ENCODE results near the gene SVBP. TPM values are rescaled to one million over a fixed set of nuclear protein-coding genes. Genes with fewer than 3 reads are reported as not detected.

SVBP gene
- total and polyA plus RNA-seq, 2 of the 8 experiments (the other 6 are each of a cell fraction or from before 2014, with no cell fraction given): 29.7 to 30.2 TPM

- H3K9me3 ChIP-seq (ENCODE audit: insufficient read depth in 2 of 2, low read depth in 1 of 2, low read length in 1 of 2): no peaks in the 10 kb centered on the region
- H2BK12ac ChIP-seq (ENCODE audit: low read depth, low read length): no peak overlapping the region
- H2AFZ ChIP-seq (ENCODE audit: low read length): no peak overlapping the region
- no peaks in the 10 kb centered on the region; the same call in 1 of the 2 replicates for H3K79me1 ChIP-seq (ENCODE audit: low read depth, low read length)
- FAIRE-seq (no peak), DNase-seq (ENCODE audit: low read depth in 1 of 2, low spot score in 2 of 2) (no peak)
- no peak overlapping the region for H3K56ac ChIP-seq (replicated peaks; ENCODE audit: insufficient read length, low read depth, low read length)
- H4K8ac ChIP-seq (ENCODE audit: extremely low read depth, insufficient read depth, low read length): no peak overlapping the region
- H3K36me3 ChIP-seq (ENCODE audit: control insufficient read depth in 2 of 4, insufficient read depth in 4 of 4, low read length in 3 of 4): no peaks in the 10 kb centered on the region; a peak in 1 of 8 replicates
- H3K27me3 ChIP-seq (replicated peaks in 1 of 4; ENCODE audit: control insufficient read depth in 3 of 4, extremely low read depth in 1 of 4, insufficient read depth in 3 of 4, low read length in 3 of 4): no peaks in the 10 kb centered on the region
- no peak overlapping the region for H3K9ac ChIP-seq (replicated peaks in 1 of 4; ENCODE audit: extremely low read depth in 1 of 4, low read depth in 3 of 4, low read length in 3 of 4)
- no peak overlapping the region for H3K27ac ChIP-seq (ENCODE audit: low read depth, low read length)
- H3K4me1 ChIP-seq (replicated peaks in 1 of 4; ENCODE audit: control insufficient read depth in 3 of 4, insufficient read depth in 4 of 4, low read length in 3 of 4): peaks cover 3 to 10% (median 5%) of the 10 kb centered on the region in 4 experiments; a peak in 6 of 7 replicates
- POLR2A ChIA-PET (ENCODE audit: partially characterized antibody): interaction anchor here (0.8 to 3.8 kb wide), 7 partner anchors 8 to 110 kb away, joined by 3 to 17 read pairs (median 5); partner anchors contain the start of gene ZNF691
- H4K91ac ChIP-seq (replicated peaks; ENCODE audit: insufficient read length, low read length): no peak overlapping the region
- H2BK5ac ChIP-seq (ENCODE audit: low read depth, low read length): no peak overlapping the region
- no peak overlapping the region for H4K5ac ChIP-seq (ENCODE audit: insufficient read length, low read depth, low read length)
- no peak overlapping the region for H2BK15ac ChIP-seq (ENCODE audit: low read length)
- H2BK120ac ChIP-seq (replicated peaks; ENCODE audit: low read depth, low read length): no peak overlapping the region
- no peak overlapping the region for H3K14ac ChIP-seq (ENCODE audit: insufficient read length)
- H4K20me1 ChIP-seq (replicated peaks in 1 of 2; ENCODE audit: control insufficient read depth in 1 of 2, insufficient read depth in 2 of 2, low read length in 2 of 2): peaks cover 0 to 2% of the 10 kb centered on the region in 2 experiments
- peak overlapping the region; percentile 67 to 83; a peak in 3 of 4 replicates for H3K4me2 ChIP-seq (ENCODE audit: insufficient read depth in 1 of 2, low read depth in 2 of 2, low read length in 2 of 2)
- H2BK20ac ChIP-seq (ENCODE audit: low read length): no peak overlapping the region
- no peak overlapping the region for H3K23ac ChIP-seq (ENCODE audit: insufficient read length)
- H3K79me2 ChIP-seq (ENCODE audit: control insufficient read depth in 1 of 2, insufficient read depth in 2 of 2, low read length in 2 of 2): no peaks in the 10 kb centered on the region
- H2AK5ac ChIP-seq (ENCODE audit: low read depth, low read length): no peak overlapping the region
- CTCF ChIA-PET (ENCODE audit: partially characterized antibody): interaction anchor here (0.7 to 1.1 kb wide), 3 partner anchors 11 to 348 kb away, joined by 3 read pairs; no protein-coding TSS in a partner anchor
- H3K4ac ChIP-seq (replicated peaks; ENCODE audit: insufficient read length, low read depth, low read length): no peak overlapping the region
- H3K4me3 ChIP-seq (ENCODE audit: extremely low read depth in 1 of 4, insufficient read depth in 2 of 4, low read depth in 3 of 4, low read length in 4 of 4): peak overlapping the region in 3 of 4 experiments; percentile 14 to 81 (median 17); a peak in 6 of 8 replicates
- 10% methylated on average over 13 of the region's 13 CpGs; no CpG with 5 or more reads in 1 of the 2 experiments for WGBS, 2 experiments (ENCODE audit: extremely low coverage in 1 of 2, insufficient coverage in 1 of 2, insufficient read length in 1 of 2, insufficient replicate concordance in 2 of 2, low coverage in 1 of 2, low lambda C conversion rate in 2 of 2, missing lambda C conversion rate in 1 of 2)
- H3K18ac ChIP-seq (ENCODE audit: extremely low read depth, low read length): no peak overlapping the region
- peaks cover 6% of the 10 kb centered on the region; the same call in 1 of the 2 replicates for H3K23me2 ChIP-seq (ENCODE audit: low read depth, low read length)
- TF ChIP-seq SAP30 (IDR thresholded peaks at IDR 0.05; ENCODE audit: insufficient read depth, insufficient replicate concordance, low read length): no peak
- no peak for TF ChIP-seq USF2 (IDR thresholded peaks at IDR 0.05; ENCODE audit: low read length)
- no peak for TF ChIP-seq RFX5 (IDR thresholded peaks at IDR 0.05; ENCODE audit: borderline replicate concordance, low read depth, low read length)
- no peak for TF ChIP-seq SP4 (IDR thresholded peaks at IDR 0.05; ENCODE audit: low read length)
- no peak for TF ChIP-seq SP1 (IDR thresholded peaks at IDR 0.05; ENCODE audit: low read depth, low read length)
- no peak for TF ChIP-seq FOSL1 (IDR thresholded peaks at IDR 0.05; ENCODE audit: insufficient read depth, low read depth, low read length)
- no peak for TF ChIP-seq TCF12 (IDR thresholded peaks at IDR 0.05; ENCODE audit: low read depth, low read length)
- no peak for TF ChIP-seq CHD1 (IDR thresholded peaks at IDR 0.05; ENCODE audit: low read depth, low read length)
- no peak for TF ChIP-seq GTF2F1 (IDR thresholded peaks at IDR 0.05; ENCODE audit: borderline replicate concordance, low read depth, low read length)
- TF ChIP-seq CTCF (IDR thresholded peaks at IDR 0.05; ENCODE audit: control extremely low read depth in 1 of 3, insufficient read depth in 1 of 3, low read depth in 1 of 3, low read length in 3 of 3): no peak
These were observed 207 bp upstream of the SVBP start for GRCh38 chr1:42817440-42817767.

Measured in H1 (cell line).